Lung (tissue), 12 donors: ENCODE measurements around the gene ABCC5. TPM values are rescaled to one million over a fixed set of nuclear protein-coding genes. Genes with fewer than 3 reads are reported as not detected.

Experiments
- ATAC-seq: fragments of 200-7000 bp; cut with Tn5 transposase; one replicate; pipeline ENCODE4 v1.9.1; 2020; ENCODE audit warnings: moderate number of reproducible peaks; ENCODE audit not compliant: insufficient read depth, low FRiP score
- DNase-seq, 3 donors: peaks; one replicate each; pipeline ENCODE4 v3.0.0-alpha.2; 2013 to 2017
- H3K27ac ChIP-seq, 2 donors: one replicate each; pipeline ENCODE4 v1.5.1; 2013; ENCODE audit warnings: mild to moderate bottlenecking in 2 of 2, moderate library complexity in 2 of 2, control low read depth in 1 of 2, inconsistent platforms in 1 of 2, low read depth in 1 of 2, low read length in 1 of 2
- H3K27me3 ChIP-seq, 3 donors: one replicate each; pipeline ENCODE4 v1.5.1; 2013; ENCODE audit warnings: low read length in 2 of 3; ENCODE audit not compliant: control insufficient read depth in 3 of 3, insufficient read depth in 3 of 3
- H3K36me3 ChIP-seq, 4 donors: one replicate each; pipeline ENCODE4 v1.5.1; 2013; ENCODE audit warnings: low read length in 4 of 4, mild to moderate bottlenecking in 1 of 4, moderate library complexity in 1 of 4; ENCODE audit not compliant: control insufficient read depth in 4 of 4, insufficient read depth in 4 of 4
- H3K4me1 ChIP-seq, 5 donors: one replicate each; pipeline ENCODE4 v1.5.1; 2013; ENCODE audit warnings: low read length in 5 of 5, mild to moderate bottlenecking in 2 of 5, moderate library complexity in 1 of 5; ENCODE audit not compliant: control insufficient read depth in 5 of 5, insufficient read depth in 5 of 5
- H3K4me3 ChIP-seq: one replicate; pipeline ENCODE4 v1.5.1; 2013; ENCODE audit warnings: mild to moderate bottlenecking, control low read depth, moderate library complexity
- H3K9ac ChIP-seq, 2 donors: one replicate each; pipeline ENCODE4 v1.5.1; 2013; ENCODE audit warnings: low read length in 2 of 2, control low read depth in 1 of 2; ENCODE audit not compliant: insufficient read depth in 1 of 2
- H3K9me3 ChIP-seq, 4 donors: one replicate each; pipeline ENCODE4 v1.5.1; 2013; ENCODE audit warnings: low read length in 3 of 4, mild to moderate bottlenecking in 1 of 4, moderate library complexity in 1 of 4; ENCODE audit not compliant: control insufficient read depth in 4 of 4, insufficient read depth in 3 of 4
- WGBS, 2 donors: extraction: QIAGEN DNeasy Blood & Tissue Kit; methylation state at CpG; one replicate each; pipeline ENCODE4 v1.1.7; 2013; 5-methylcytosine and 5-hydroxymethylcytosine counted together
- polyA plus RNA-seq, 2 donors: library from polyadenylated mRNA; stranded (reverse); fragments of 200-250 nt; gene quantifications; one replicate each; pipeline ENCODE4 v1.2.1, GENCODE V29; 2013
- total RNA-seq, 2 donors: library from RNA; depleted of rRNA in 1 of 2; stranded (reverse); fragments of >200 nt in 1 of 2; gene quantifications; one replicate each; pipeline ENCODE4 v1.2.1, GENCODE V29; 2014 to 2021
- TF ChIP-seq, protein P1 (sequence below): IDR thresholded peaks from 2 replicates; pipeline ENCODE4 v1.5.1; 2012; ENCODE audit warnings: mild to moderate bottlenecking; ENCODE audit errors: control extremely low read depth, extremely low read depth
- donor health status: control.
- donor health status: control.
- donor health status: Bipolar disorder and iron deficiency.
- donor health status: healthy.
- donor health status: DM: yes; HTN: yes; CAD: no.

The ABCC5 gene
- total and polyA plus RNA-seq, 4 donors: 12.1 to 78.1 (median 21.0) TPM

DNA sequence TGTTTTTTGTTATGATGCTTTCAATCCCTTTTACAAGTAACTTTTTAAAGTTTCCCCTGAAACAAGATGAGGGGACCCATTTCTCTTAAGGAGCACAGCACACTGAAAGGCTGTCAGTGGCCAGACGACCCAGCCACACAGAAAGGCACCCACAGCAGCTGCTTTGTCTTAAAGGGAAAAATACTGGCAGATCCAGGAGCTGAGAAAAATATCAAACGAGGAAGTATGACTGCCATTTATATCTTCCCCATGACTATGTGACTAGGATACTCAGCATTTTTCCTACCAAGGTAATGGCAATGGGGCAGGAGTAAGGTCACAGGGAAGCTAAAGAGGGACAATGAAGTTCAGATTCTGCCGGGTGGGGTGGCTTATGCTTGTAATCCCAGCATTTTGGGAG is 15.9 kb downstream of the ABCC5 start:
- DNase-seq (no peak), ATAC-seq (no peak)
- TF ChIP-seq, protein P1, sequence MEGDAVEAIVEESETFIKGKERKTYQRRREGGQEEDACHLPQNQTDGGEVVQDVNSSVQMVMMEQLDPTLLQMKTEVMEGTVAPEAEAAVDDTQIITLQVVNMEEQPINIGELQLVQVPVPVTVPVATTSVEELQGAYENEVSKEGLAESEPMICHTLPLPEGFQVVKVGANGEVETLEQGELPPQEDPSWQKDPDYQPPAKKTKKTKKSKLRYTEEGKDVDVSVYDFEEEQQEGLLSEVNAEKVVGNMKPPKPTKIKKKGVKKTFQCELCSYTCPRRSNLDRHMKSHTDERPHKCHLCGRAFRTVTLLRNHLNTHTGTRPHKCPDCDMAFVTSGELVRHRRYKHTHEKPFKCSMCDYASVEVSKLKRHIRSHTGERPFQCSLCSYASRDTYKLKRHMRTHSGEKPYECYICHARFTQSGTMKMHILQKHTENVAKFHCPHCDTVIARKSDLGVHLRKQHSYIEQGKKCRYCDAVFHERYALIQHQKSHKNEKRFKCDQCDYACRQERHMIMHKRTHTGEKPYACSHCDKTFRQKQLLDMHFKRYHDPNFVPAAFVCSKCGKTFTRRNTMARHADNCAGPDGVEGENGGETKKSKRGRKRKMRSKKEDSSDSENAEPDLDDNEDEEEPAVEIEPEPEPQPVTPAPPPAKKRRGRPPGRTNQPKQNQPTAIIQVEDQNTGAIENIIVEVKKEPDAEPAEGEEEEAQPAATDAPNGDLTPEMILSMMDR: no peak
- whole genome bisulfite sequencing, 2 donors: 83 to 91% methylated on average over 3 of the region's 3 CpGs
- peaks cover 0 to 11% (median 2%) of the 10 kb centered on the region in 5 donors for H3K4me1 ChIP-seq
- H3K4me3 ChIP-seq: no peak overlapping the region
- no peaks in the 10 kb centered on the region for H3K9me3 ChIP-seq
- H3K36me3 ChIP-seq: peaks cover 0 to 10% (median 1%) of the 10 kb centered on the region in 4 donors
- no peaks in the 10 kb centered on the region for H3K27me3 ChIP-seq
- no peak overlapping the region for H3K9ac ChIP-seq
- no peak overlapping the region for H3K27ac ChIP-seq

DNA sequence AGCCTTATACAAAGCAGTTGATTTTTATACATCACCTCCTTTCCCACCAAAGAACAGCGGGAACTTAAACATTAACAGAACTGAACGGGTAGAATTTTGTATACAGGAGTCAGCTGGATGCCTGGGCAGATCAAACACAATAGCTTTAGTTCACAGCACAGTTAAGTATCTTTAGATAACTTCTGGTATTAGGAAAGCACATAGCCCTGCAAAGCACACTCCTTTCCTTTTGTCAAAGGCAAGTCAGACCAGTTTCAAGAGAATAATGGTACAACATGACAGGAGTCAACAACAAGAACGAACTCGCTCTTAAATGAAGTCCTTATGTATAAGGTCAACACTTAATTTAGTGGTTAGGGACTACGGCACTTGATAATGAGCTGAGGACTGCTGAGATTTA is 26.3 kb downstream of the ABCC5 start:
- H3K27me3 ChIP-seq: no peaks in the 10 kb centered on the region
- no peak overlapping the region for H3K27ac ChIP-seq
- no peak overlapping the region for H3K9ac ChIP-seq
- WGBS, 2 donors: 71 to 79% methylated on average over 5 of the region's 5 CpGs
- DNase-seq: peak in 2 of 3 donors; percentile 61 to 75
- no peak for ATAC-seq
- no peak overlapping the region for H3K4me3 ChIP-seq
- TF ChIP-seq, protein P1: no peak
- peaks cover 12 to 19% (median 15%) of the 10 kb centered on the region in 4 donors for H3K36me3 ChIP-seq
- no peaks in the 10 kb centered on the region for H3K9me3 ChIP-seq
- peaks cover 0 to 7% (median 0%) of the 10 kb centered on the region in 5 donors for H3K4me1 ChIP-seq

DNA sequence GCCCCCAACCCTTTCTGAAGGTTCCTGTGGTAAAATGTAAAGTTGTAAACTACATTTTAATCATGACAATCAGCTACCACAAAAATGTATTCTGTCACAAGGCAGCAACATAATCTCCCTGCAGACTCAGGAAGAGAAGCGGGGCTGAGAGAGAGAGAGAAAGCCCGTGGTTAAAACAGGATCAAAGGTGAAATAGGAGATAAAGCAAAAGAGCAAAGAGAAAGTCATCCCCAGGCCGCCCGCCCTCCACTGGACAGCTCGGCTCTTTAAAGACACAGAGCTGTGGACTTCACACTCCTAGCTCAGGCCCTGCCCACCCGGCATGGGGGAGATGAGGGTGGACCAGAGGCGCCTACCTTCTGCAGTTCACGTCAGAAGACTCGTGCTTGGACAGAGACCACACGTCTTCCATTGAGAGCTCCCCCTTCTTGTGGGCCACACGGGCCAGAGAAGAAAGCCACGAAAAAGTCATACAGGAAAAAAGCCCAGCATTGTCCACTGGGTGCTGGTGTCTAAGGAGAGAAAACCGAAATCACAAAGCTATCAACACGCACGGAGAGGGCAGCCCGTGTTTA is 29.4 kb downstream of the ABCC5 start:
- no peaks in the 10 kb centered on the region for H3K27me3 ChIP-seq
- H3K36me3 ChIP-seq: peaks cover 12 to 37% (median 23%) of the 10 kb centered on the region in 4 donors
- DNase-seq (no peak), ATAC-seq (no peak)
- H3K27ac ChIP-seq: no peak overlapping the region
- 84 to 87% methylated on average over 16 of the region's 16 CpGs for WGBS, 2 donors
- H3K9ac ChIP-seq: no peak overlapping the region
- TF ChIP-seq, protein P1: no peak
- H3K4me1 ChIP-seq: peaks cover 0 to 7% (median 0%) of the 10 kb centered on the region in 5 donors
- H3K4me3 ChIP-seq: no peak overlapping the region
- peaks cover 0 to 2% (median 0%) of the 10 kb centered on the region in 4 donors for H3K9me3 ChIP-seq
